IMR-90 (cell line): ENCODE data around the gene ADAM21. TPM values are rescaled to one million over a fixed set of nuclear protein-coding genes. Genes with fewer than 3 reads are reported as not detected.

Source experiments
- ATAC-seq: fragments of 200-7000 bp; cut with Tn5 transposase; 2 replicates; pipeline ENCODE4 v1.9.1; 2020; ENCODE audit warnings: low read depth, mild to moderate bottlenecking, moderate library complexity
- BruUV-seq: library from RNA; stranded (reverse); fragments of 400-500 nt; replicated peaks from 2 replicates; lab custom pipeline; 2021; lab: Mats Ljungman, UMichigan
- CTCF ChIA-PET: fragments of 300-600 bp; formaldehyde crosslinking; extraction: SDS; loops from one replicate; lab custom pipeline; 2021; ENCODE audit warnings: antibody characterized with exemption; lab: Yijun Ruan, JAX
- POLR2A ChIA-PET: fragments of 300-600 bp; sonication (Branson Sonifier 250); formaldehyde crosslinking; loops from one replicate; lab custom pipeline; 2022; ENCODE audit warnings: antibody characterized with exemption; ENCODE audit not compliant: unreplicated experiment; lab: Charles Lee
- DNase-seq: peaks from one replicate; pipeline ENCODE4 v3.0.0; 2013
- H2AFZ ChIP-seq: replicated peaks from 2 replicates; pipeline ENCODE3; 2013; ENCODE audit warnings: low read length, mild to moderate bottlenecking; ENCODE audit not compliant: poor library complexity
- H2AK5ac ChIP-seq: 2 replicates; pipeline ENCODE4 v1.6.1; 2013; ENCODE audit warnings: low read depth, low read length, inconsistent platforms
- H2AK9ac ChIP-seq: replicated peaks from 2 replicates; pipeline ENCODE3; 2013; ENCODE audit warnings: mild to moderate bottlenecking, low read depth, low read length, moderate library complexity; ENCODE audit not compliant: poor library complexity
- H2BK120ac ChIP-seq: 2 replicates; pipeline ENCODE4 v1.6.1; 2013; ENCODE audit warnings: low read depth, low read length, inconsistent platforms
- H2BK15ac ChIP-seq: 3 replicates; pipeline ENCODE4 v1.6.1; 2013; ENCODE audit warnings: low read depth, low read length, inconsistent platforms
- H2BK20ac ChIP-seq: 2 replicates; pipeline ENCODE4 v1.6.1; 2013; ENCODE audit warnings: low read depth, mild to moderate bottlenecking, inconsistent platforms, low read length, moderate library complexity
- H2BK5ac ChIP-seq: 2 replicates; pipeline ENCODE4 v1.6.1; 2013; ENCODE audit warnings: mild to moderate bottlenecking, low read depth, low read length, inconsistent platforms; ENCODE audit not compliant: poor library complexity, severe bottlenecking
- H3K14ac ChIP-seq: replicated peaks from 2 replicates; pipeline ENCODE4 v1.6.1; 2013; ENCODE audit warnings: low read depth, low read length, inconsistent platforms
- H3K18ac ChIP-seq: 2 replicates; pipeline ENCODE4 v1.6.1; 2013; ENCODE audit warnings: low read depth, low read length, control low read depth
- H3K23ac ChIP-seq: 2 replicates; pipeline ENCODE4 v1.6.1; 2013; ENCODE audit warnings: low read depth, low read length, inconsistent platforms
- H3K27ac ChIP-seq: 2 replicates; pipeline ENCODE4 v1.5.1; 2013; ENCODE audit warnings: mild to moderate bottlenecking, control low read depth, low read length; ENCODE audit not compliant: insufficient read depth
- H3K27me3 ChIP-seq: 2 replicates; pipeline ENCODE4 v1.6.1; 2013; ENCODE audit warnings: low read length; ENCODE audit not compliant: control insufficient read depth, insufficient read depth
- H3K36me3 ChIP-seq: 2 replicates; pipeline ENCODE4 v1.6.1; 2013; ENCODE audit warnings: low read length, mixed read lengths; ENCODE audit not compliant: control insufficient read depth, insufficient read depth
- H3K4ac ChIP-seq: 2 replicates; pipeline ENCODE4 v1.6.1; 2013; ENCODE audit warnings: low read depth, low read length, inconsistent platforms
- H3K4me1 ChIP-seq: 2 replicates; pipeline ENCODE4 v1.6.1; 2013; ENCODE audit warnings: low read length, mixed read lengths; ENCODE audit not compliant: control insufficient read depth, insufficient read depth
- H3K4me2 ChIP-seq: 2 replicates; pipeline ENCODE4 v1.6.1; 2013; ENCODE audit warnings: low read depth, mild to moderate bottlenecking, control low read depth, low read length, moderate library complexity
- H3K4me3 ChIP-seq: 2 replicates; pipeline ENCODE4 v1.5.1; 2013; ENCODE audit warnings: low read depth, mild to moderate bottlenecking, control low read depth, low read length, moderate library complexity; ENCODE audit not compliant: insufficient read depth
- H3K56ac ChIP-seq: 2 replicates; pipeline ENCODE4 v1.6.1; 2013; ENCODE audit warnings: low read length, inconsistent platforms; ENCODE audit not compliant: insufficient read depth; ENCODE audit errors: extremely low read depth
- H3K79me1 ChIP-seq, 2 experiments: 2 replicates each; pipeline ENCODE4 v1.6.1; 2013; ENCODE audit warnings: low read length in 2 of 2, inconsistent platforms in 1 of 2, low read depth in 1 of 2
- H3K9ac ChIP-seq: 2 replicates; pipeline ENCODE4 v1.6.1; 2013; ENCODE audit warnings: low read depth, low read length, control low read depth
- H3K9me1 ChIP-seq: 2 replicates; pipeline ENCODE4 v1.6.1; 2013; ENCODE audit warnings: low read length, inconsistent platforms; ENCODE audit not compliant: insufficient read depth
- H3K9me3 ChIP-seq: 2 replicates; pipeline ENCODE4 v1.6.1; 2013; ENCODE audit warnings: low read length; ENCODE audit not compliant: control insufficient read depth, insufficient read depth
- H4K20me1 ChIP-seq: 2 replicates; pipeline ENCODE4 v1.6.1; 2013; ENCODE audit warnings: low read length, inconsistent platforms; ENCODE audit not compliant: insufficient read depth
- H4K5ac ChIP-seq: 2 replicates; pipeline ENCODE4 v1.6.1; 2013; ENCODE audit warnings: mild to moderate bottlenecking, low read depth, low read length, control low read depth
- H4K8ac ChIP-seq, 2 experiments: 2 replicates each; pipeline ENCODE4 v1.6.1; 2013; ENCODE audit warnings: low read depth in 2 of 2, low read length in 2 of 2, control low read depth in 1 of 2, inconsistent platforms in 1 of 2
- H4K91ac ChIP-seq: 2 replicates; pipeline ENCODE4 v1.6.1; 2013; ENCODE audit warnings: low read depth, low read length, inconsistent platforms; ENCODE audit not compliant: insufficient read depth
- BHLHE40 ChIP-seq: fragments of 150-350 bp; IDR thresholded peaks from 2 replicates; pipeline ENCODE4 v1.6.1; 2016; ENCODE audit warnings: mild to moderate bottlenecking, low read depth, low read length
- CEBPB ChIP-seq: IDR thresholded peaks from 2 replicates; pipeline ENCODE4 v1.6.1; 2012; ENCODE audit warnings: low read depth, low read length, improper control_type of control experiment
- FOS ChIP-seq: fragments of 150-350 bp; IDR thresholded peaks from 2 replicates; pipeline ENCODE4 v1.6.1; 2016; ENCODE audit warnings: low read depth, low read length
- MAFK ChIP-seq: IDR thresholded peaks from 2 replicates; pipeline ENCODE4 v1.6.1; 2012; ENCODE audit warnings: low read depth, low read length, improper control_type of control experiment
- MAZ ChIP-seq: IDR thresholded peaks from 2 replicates; pipeline ENCODE4 v1.6.1; 2012; ENCODE audit warnings: low read depth, mild to moderate bottlenecking, low read length, improper control_type of control experiment, moderate library complexity, borderline replicate concordance
- MXI1 ChIP-seq: IDR thresholded peaks from 2 replicates; pipeline ENCODE4 v1.6.1; 2012; ENCODE audit warnings: low read depth, mild to moderate bottlenecking, low read length, moderate library complexity, borderline replicate concordance
- NFE2L2 ChIP-seq: fragments of 150-350 bp; IDR thresholded peaks from 2 replicates; pipeline ENCODE4 v1.6.1; 2016; ENCODE audit warnings: low read depth, mild to moderate bottlenecking, low read length
- POLR2A ChIP-seq: IDR thresholded peaks from 2 replicates; pipeline ENCODE4 v1.6.1; 2012; ENCODE audit warnings: mild to moderate bottlenecking, low read depth, low read length
- RCOR1 ChIP-seq: IDR thresholded peaks from 2 replicates; pipeline ENCODE4 v1.6.1; 2012; ENCODE audit warnings: mild to moderate bottlenecking, low read length, improper control_type of control experiment; ENCODE audit not compliant: insufficient replicate concordance
- RFX5 ChIP-seq: IDR thresholded peaks from 2 replicates; pipeline ENCODE4 v1.8.0; 2012; ENCODE audit warnings: low read depth, mild to moderate bottlenecking, low read length, moderate library complexity
- SMC3 ChIP-seq: fragments of 150-350 bp; IDR thresholded peaks from 2 replicates; pipeline ENCODE4 v1.6.1; 2016; ENCODE audit warnings: low read depth, mild to moderate bottlenecking, antibody characterized with exemption, low read length, moderate library complexity
- WGBS, 2 experiments: methylation state at CpG; one replicate each; pipeline versions ENCODE4 v1.1.5 to v1.1.7; 2013; ENCODE audit warnings: missing lambda C conversion rate in 2 of 2; ENCODE audit not compliant: insufficient read length in 1 of 2; ENCODE audit errors: extremely low coverage in 2 of 2; 5-methylcytosine and 5-hydroxymethylcytosine counted together
- dilution Hi-C: fragments of 300-500 bp; cut with HindIII; formaldehyde crosslinking; loops from one replicate; pipeline ENCODE4 v1.14.3; 2018; ENCODE audit warnings: low sequenced_read_pairs; ENCODE audit not compliant: unreplicated experiment
- in situ Hi-C: fragments of 300-500 bp; cut with MboI; formaldehyde crosslinking; loops from 3 replicates; pipeline ENCODE4 v1.14.3; 2019; ENCODE audit warnings: low sequenced_read_pairs, inconsistent platforms, mixed read lengths
- intact Hi-C: fragments of 100-400 bp; cut with micrococcal nuclease; formaldehyde crosslinking; loops from 2 replicates; pipeline ENCODE4 v1.10.0; 2022
- polyA plus RNA-seq, 3 experiments: library from polyadenylated mRNA; depleted of rRNA; stranded (reverse); fragments of >200 nt; gene quantifications; 2 replicates each; pipeline ENCODE4 v1.2.3, GENCODE V29; 2012; ENCODE audit warnings: low replicate concordance in 1 of 3
- total RNA-seq: library from RNA; depleted of rRNA; stranded (reverse); fragments of >200 nt; gene quantifications from 2 replicates; pipeline ENCODE4 v1.2.3, GENCODE V29; 2012
- TF ChIP-seq, protein P1 (sequence below): conservative IDR thresholded peaks from 2 replicates; pipeline ENCODE4 v1.5.1; 2012; ENCODE audit warnings: mild to moderate bottlenecking, low read depth, low read length, improper control_type of control experiment
- TF ChIP-seq, protein P2 (sequence below): fragments of 150-350 bp; IDR thresholded peaks from 2 replicates; pipeline ENCODE4 v1.6.1; 2016; ENCODE audit warnings: low read depth, mild to moderate bottlenecking, low read length, moderate library complexity, borderline replicate concordance
- TF ChIP-seq, protein P3 (sequence below): fragments of 150-350 bp; IDR thresholded peaks from 2 replicates; pipeline ENCODE4 v1.6.1; 2017; ENCODE audit warnings: mild to moderate bottlenecking, antibody characterized with exemption, low read length, low read depth

The ADAM21 gene
- total and polyA plus RNA-seq, 2 of the 4 experiments (the other 2 are of a cell fraction): 0.15 to 0.36 TPM

DNA sequence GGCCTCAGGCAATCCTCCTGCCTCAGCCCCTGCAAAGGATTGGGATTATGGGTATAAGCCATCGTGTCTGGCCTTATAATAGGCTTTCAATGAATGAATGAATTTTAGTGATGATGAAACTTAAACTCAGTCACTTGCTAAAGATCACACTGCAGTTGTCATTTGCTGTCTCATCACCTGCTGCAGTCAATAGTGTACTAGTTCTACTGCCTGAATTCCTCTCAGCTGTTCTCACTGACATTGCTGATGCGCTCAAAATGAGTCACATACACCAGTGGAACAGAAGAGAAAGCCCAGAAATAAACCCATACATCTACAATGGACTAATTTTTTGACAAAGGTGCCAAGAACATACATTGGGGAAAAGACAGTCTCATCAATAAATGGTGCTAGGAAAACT, 29.4 kb upstream of the ADAM21 start:
- H3K4me3 ChIP-seq: no peak overlapping the region
- no peaks in the 10 kb centered on the region for H3K36me3 ChIP-seq
- no peak overlapping the region for H4K8ac ChIP-seq
- H2AFZ ChIP-seq: no peak overlapping the region
- H3K9ac ChIP-seq: no peak overlapping the region
- H3K18ac ChIP-seq: no peak overlapping the region
- no peak overlapping the region for H2BK15ac ChIP-seq
- CTCF ChIA-PET: no interaction called here
- H2BK120ac ChIP-seq: no peak overlapping the region
- no peak overlapping the region for H3K4ac ChIP-seq
- POLR2A ChIA-PET: no interaction called here
- H3K4me2 ChIP-seq: no peak overlapping the region
- H4K20me1 ChIP-seq: no peaks in the 10 kb centered on the region
- no peak overlapping the region for H4K5ac ChIP-seq
- TF ChIP-seq CEBPB (no peak), MXI1 (no peak), NFE2L2 (no peak), POLR2A (no peak), MAZ (no peak), RFX5 (no peak), SMC3 (no peak), RCOR1 (no peak), MAFK (no peak), FOS (no peak), BHLHE40 (no peak)
- TF ChIP-seq, protein P1, sequence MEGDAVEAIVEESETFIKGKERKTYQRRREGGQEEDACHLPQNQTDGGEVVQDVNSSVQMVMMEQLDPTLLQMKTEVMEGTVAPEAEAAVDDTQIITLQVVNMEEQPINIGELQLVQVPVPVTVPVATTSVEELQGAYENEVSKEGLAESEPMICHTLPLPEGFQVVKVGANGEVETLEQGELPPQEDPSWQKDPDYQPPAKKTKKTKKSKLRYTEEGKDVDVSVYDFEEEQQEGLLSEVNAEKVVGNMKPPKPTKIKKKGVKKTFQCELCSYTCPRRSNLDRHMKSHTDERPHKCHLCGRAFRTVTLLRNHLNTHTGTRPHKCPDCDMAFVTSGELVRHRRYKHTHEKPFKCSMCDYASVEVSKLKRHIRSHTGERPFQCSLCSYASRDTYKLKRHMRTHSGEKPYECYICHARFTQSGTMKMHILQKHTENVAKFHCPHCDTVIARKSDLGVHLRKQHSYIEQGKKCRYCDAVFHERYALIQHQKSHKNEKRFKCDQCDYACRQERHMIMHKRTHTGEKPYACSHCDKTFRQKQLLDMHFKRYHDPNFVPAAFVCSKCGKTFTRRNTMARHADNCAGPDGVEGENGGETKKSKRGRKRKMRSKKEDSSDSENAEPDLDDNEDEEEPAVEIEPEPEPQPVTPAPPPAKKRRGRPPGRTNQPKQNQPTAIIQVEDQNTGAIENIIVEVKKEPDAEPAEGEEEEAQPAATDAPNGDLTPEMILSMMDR: no peak
- TF ChIP-seq, protein P2, sequence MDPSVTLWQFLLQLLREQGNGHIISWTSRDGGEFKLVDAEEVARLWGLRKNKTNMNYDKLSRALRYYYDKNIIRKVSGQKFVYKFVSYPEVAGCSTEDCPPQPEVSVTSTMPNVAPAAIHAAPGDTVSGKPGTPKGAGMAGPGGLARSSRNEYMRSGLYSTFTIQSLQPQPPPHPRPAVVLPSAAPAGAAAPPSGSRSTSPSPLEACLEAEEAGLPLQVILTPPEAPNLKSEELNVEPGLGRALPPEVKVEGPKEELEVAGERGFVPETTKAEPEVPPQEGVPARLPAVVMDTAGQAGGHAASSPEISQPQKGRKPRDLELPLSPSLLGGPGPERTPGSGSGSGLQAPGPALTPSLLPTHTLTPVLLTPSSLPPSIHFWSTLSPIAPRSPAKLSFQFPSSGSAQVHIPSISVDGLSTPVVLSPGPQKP: no peak
- TF ChIP-seq, protein P3, sequence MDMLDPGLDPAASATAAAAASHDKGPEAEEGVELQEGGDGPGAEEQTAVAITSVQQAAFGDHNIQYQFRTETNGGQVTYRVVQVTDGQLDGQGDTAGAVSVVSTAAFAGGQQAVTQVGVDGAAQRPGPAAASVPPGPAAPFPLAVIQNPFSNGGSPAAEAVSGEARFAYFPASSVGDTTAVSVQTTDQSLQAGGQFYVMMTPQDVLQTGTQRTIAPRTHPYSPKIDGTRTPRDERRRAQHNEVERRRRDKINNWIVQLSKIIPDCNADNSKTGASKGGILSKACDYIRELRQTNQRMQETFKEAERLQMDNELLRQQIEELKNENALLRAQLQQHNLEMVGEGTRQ: no peak
- H3K4me1 ChIP-seq: no peaks in the 10 kb centered on the region
- H4K91ac ChIP-seq: no peak overlapping the region
- no peak overlapping the region for H2BK20ac ChIP-seq
- ATAC-seq (no peak), DNase-seq (peak; percentile 16)
- no peaks in the 10 kb centered on the region for H3K9me1 ChIP-seq
- no peak overlapping the region for H2AK5ac ChIP-seq
- no peak overlapping the region for H3K23ac ChIP-seq
- intact Hi-C loops: no loop called here
- no peak overlapping the region for H2BK5ac ChIP-seq
- no peaks in the 10 kb centered on the region for H3K27me3 ChIP-seq
- in situ Hi-C loops: no loop called here
- no peak overlapping the region for H3K14ac ChIP-seq
- no CpG with 5 or more reads among the region's 2 CpGs for WGBS, 2 experiments
- dilution Hi-C loops: no loop called here
- no peaks in the 10 kb centered on the region for H3K79me1 ChIP-seq
- H3K9me3 ChIP-seq: no peaks in the 10 kb centered on the region
- no peak overlapping the region for H3K56ac ChIP-seq
- H2AK9ac ChIP-seq: no peak overlapping the region
- no peak overlapping the region for H3K27ac ChIP-seq
- no TSS peak for BruUV-seq
